Activated CD8-positive, alpha-beta T cell treated with anti-CD3 and anti-CD28 coated beads for 36 hours (primary cell): ENCODE data around the gene CA9. TPM values are rescaled to one million over a fixed set of nuclear protein-coding genes. Genes with fewer than 3 reads are reported as not detected.
"Not testable (repeated sequence)": the region's sequence is repeated elsewhere in the genome, so short reads cannot be mapped to it uniquely, and the experiment has no call there.

Experiments
- ATAC-seq: fragments of 200-7000 bp; cut with Tn5 transposase; one replicate; pipeline ENCODE4 v1.10.0; 2021; ENCODE audit warnings: mild to moderate bottlenecking, moderate library complexity
- CTCF ChIA-PET: fragments of 350-600 bp; sonication (Branson Sonifier 250); formaldehyde crosslinking; loops from one replicate; lab custom pipeline; 2021; ENCODE audit warnings: antibody characterized with exemption; lab: Charles Lee
- POLR2A ChIA-PET: fragments of 350-600 bp; sonication (Branson Sonifier 250); formaldehyde crosslinking; loops from one replicate; lab custom pipeline; 2021; ENCODE audit warnings: antibody characterized with exemption; lab: Charles Lee
- DNase-seq: peaks from one replicate; pipeline ENCODE4 v3.0.0-alpha.2; 2020
- H3K27ac Mint-ChIP-seq: one replicate; pipeline ENCODE4 v1.8.0; 2021; ENCODE audit warnings: mild to moderate bottlenecking, mixed read lengths
- H3K27me3 Mint-ChIP-seq: one replicate; pipeline ENCODE4 v1.8.0; 2021; ENCODE audit warnings: mixed read lengths
- H3K36me3 Mint-ChIP-seq: one replicate; pipeline ENCODE4 v1.8.0; 2021; ENCODE audit warnings: low read depth, mixed read lengths
- H3K4me1 Mint-ChIP-seq: one replicate; pipeline ENCODE4 v1.8.0; 2021; ENCODE audit warnings: low read depth, mixed read lengths
- H3K4me3 Mint-ChIP-seq: one replicate; pipeline ENCODE4 v1.8.0; 2021; ENCODE audit warnings: mild to moderate bottlenecking, moderate library complexity, mixed read lengths
- H3K9me3 Mint-ChIP-seq: one replicate; pipeline ENCODE4 v1.8.0; 2021; ENCODE audit warnings: mixed read lengths
- intact Hi-C: fragments of 100-400 bp; cut with micrococcal nuclease; formaldehyde crosslinking; loops from one replicate; pipeline ENCODE4 v1.10.0; 2022
- total RNA-seq, 2 experiments: library from RNA; stranded (reverse); gene quantifications; one replicate each; pipeline ENCODE4 v1.2.3, GENCODE V29; 2021
- TF ChIP-seq, protein P1 (sequence below): fragments of 200-600 bp; IDR thresholded peaks from one replicate; pipeline ENCODE4 v1.8.0; 2022; ENCODE audit warnings: antibody characterized with exemption, mild to moderate bottlenecking

Gene CA9
- total RNA-seq, 2 experiments from 2014 or later = 4.5 to 4.9 TPM

DNA sequence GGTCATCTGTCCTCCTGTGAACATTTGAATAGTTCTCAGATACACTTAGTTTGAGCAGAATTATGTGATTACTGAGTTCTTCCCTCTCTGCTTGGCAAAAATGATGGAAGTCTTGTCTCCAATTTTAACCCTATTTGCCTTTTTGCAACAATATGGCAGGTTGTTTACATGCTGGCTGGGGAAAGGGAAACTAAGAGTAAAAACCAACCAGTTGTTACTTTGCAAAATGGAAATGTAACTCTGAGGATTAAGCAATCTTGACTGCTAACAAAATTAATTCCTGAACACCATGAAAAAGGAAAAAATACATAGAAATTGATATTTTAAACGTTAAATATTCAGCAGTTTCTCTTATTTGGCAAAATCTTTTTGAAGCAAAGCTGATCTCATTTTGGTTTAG is 34.1 kb upstream of the CA9 start:
- Mint-ChIP-seq H3K27me3 (no peaks in the 10 kb centered on the region), H3K27ac (peak overlapping the region; percentile 96), H3K9me3 (peaks cover 6% of the 10 kb centered on the region), H3K4me1 (peaks cover 78% of the 10 kb centered on the region), H3K36me3 (peaks cover 32% of the 10 kb centered on the region), H3K4me3 (peak overlapping the region; percentile 48)
- intact Hi-C loops = no loop called here
- CTCF ChIA-PET = interaction anchor here (0.8 to 3.4 kb wide), 9 partner anchors 8 to 36 kb away, joined by 3 to 15 read pairs (median 5); partner anchors contain the start of genes ARHGEF39, CD72 and SIT1
- ATAC-seq = peak; percentile 31
- POLR2A ChIA-PET = interaction anchor here (1.0 to 1.8 kb wide), 4 partner anchors 8 to 20 kb away, joined by 4 to 5 read pairs (median 4); partner anchors contain the start of gene SIT1
- no peak for DNase-seq
- TF ChIP-seq, protein P1, sequence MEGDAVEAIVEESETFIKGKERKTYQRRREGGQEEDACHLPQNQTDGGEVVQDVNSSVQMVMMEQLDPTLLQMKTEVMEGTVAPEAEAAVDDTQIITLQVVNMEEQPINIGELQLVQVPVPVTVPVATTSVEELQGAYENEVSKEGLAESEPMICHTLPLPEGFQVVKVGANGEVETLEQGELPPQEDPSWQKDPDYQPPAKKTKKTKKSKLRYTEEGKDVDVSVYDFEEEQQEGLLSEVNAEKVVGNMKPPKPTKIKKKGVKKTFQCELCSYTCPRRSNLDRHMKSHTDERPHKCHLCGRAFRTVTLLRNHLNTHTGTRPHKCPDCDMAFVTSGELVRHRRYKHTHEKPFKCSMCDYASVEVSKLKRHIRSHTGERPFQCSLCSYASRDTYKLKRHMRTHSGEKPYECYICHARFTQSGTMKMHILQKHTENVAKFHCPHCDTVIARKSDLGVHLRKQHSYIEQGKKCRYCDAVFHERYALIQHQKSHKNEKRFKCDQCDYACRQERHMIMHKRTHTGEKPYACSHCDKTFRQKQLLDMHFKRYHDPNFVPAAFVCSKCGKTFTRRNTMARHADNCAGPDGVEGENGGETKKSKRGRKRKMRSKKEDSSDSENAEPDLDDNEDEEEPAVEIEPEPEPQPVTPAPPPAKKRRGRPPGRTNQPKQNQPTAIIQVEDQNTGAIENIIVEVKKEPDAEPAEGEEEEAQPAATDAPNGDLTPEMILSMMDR = no peak

DNA sequence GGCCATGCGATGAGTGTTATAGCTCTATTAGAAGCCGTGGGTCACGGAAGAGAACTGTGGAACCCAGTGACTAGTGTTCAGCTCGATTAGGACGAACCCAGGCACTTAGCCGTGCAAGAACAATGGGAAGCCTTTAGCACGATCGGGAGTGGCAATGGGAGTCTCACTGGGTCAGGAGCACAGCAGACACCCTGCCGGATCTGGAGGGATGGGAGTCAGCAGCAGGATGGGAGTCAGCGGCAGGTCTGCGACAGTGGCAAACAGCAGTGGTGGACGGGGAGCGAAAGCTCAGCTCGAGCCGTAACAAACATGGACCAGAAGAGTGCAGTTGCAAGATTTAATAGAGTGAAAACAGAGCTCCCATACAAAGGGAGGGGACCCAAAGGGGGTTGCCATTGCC is 33.3 kb upstream of the CA9 start:
- CTCF ChIA-PET = interaction anchor here (1.3 to 3.4 kb wide), 5 partner anchors 9 to 29 kb away, joined by 3 to 15 read pairs (median 13); partner anchors contain the start of genes ARHGEF39, CD72 and SIT1
- H3K27me3 Mint-ChIP-seq, H3K4me3 Mint-ChIP-seq, DNase-seq, intact Hi-C loops, POLR2A ChIA-PET, H3K9me3 Mint-ChIP-seq, ATAC-seq: not testable (repeated sequence)
- Mint-ChIP-seq H3K4me1 (peaks cover 72% of the 10 kb centered on the region), H3K36me3 (peaks cover 32% of the 10 kb centered on the region), H3K27ac (peak overlapping the region; percentile 75)

DNA sequence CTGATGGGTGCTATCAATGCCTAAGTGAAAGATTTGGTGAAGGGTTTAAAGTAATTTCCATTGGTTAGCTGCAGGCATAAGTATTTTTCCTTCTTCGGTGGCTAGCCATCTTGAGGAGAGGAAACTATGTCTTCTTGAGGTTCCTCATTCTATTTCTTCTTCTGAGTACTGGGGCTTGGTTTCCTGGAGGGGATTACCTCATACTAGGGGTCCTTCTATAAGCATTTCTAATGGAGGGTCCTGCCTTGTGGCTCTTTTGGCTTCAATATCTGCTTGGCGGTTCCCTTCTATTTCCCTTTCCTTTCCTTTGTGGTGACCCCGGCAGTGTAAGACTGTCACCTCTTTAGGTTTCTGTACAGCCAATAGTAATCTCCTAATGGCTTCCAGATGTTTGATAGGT is 32.2 kb upstream of the CA9 start:
- H3K27me3 Mint-ChIP-seq, H3K4me3 Mint-ChIP-seq, ATAC-seq, DNase-seq, H3K27ac Mint-ChIP-seq, intact Hi-C loops, H3K9me3 Mint-ChIP-seq, POLR2A ChIA-PET: not testable (repeated sequence)
- Mint-ChIP-seq H3K36me3 (peaks cover 36% of the 10 kb centered on the region), H3K4me1 (peaks cover 64% of the 10 kb centered on the region)
- CTCF ChIA-PET = interaction anchor here (2.8 kb wide), 1 partner anchor 30 kb away, joined by 15 read pairs; no protein-coding TSS in a partner anchor

DNA sequence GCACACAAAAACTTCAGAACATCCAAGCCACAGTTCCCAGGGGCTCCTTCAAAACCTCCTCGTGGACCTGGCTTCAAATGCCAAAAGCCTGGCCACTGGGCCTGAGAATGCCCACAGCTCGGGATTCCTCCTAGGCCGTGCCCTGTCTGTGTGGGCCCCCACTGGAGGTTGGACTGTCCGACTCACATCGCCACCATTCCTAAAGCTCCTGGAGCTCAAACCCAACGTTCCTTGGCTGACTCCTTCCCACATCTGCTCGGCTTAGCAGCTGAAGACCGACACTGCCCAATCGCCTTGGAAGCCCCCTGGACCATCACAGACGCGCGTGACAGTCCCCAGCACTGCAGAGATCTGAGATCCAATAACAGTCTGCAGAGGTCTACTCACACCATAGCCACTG is 30.7 kb upstream of the CA9 start:
- intact Hi-C loops = no loop called here
- no peak overlapping the region for H3K4me3 Mint-ChIP-seq

DNA sequence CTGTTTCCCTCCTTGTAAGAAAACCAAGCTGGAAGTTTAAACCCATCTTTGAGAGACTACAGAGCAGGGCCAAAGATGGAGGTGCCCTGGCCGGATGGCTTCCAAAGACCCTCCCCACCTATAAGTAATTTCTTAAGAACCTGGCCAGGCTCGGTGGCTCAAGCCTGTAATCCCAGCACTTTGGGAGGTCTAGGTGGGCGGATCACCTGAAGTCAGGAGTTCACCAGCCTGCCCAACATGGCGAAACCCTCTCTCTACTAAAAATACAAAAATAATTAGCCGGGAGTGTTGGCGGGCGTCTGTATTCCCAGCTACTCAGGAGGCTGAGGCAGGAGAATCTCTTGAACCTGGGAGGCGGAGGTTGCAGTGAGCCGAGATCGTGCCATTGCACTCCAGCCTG is 28.0 kb upstream of the CA9 start:
- H3K27me3 Mint-ChIP-seq, DNase-seq, ATAC-seq, intact Hi-C loops, H3K9me3 Mint-ChIP-seq: not testable (repeated sequence)
- Mint-ChIP-seq H3K36me3 (peaks cover 43% of the 10 kb centered on the region), H3K4me3 (peak overlapping the region; percentile 85), H3K4me1 (peaks cover 45% of the 10 kb centered on the region), H3K27ac (peak overlapping the region; percentile 79)
- CTCF ChIA-PET = interaction anchor here (1.1 to 7.7 kb wide), 13 partner anchors 9 to 85 kb away, joined by 3 to 98 read pairs (median 21); partner anchors contain the start of genes ARHGEF39, CCDC107, CD72 and CREB3
- POLR2A ChIA-PET = interaction anchor here (0.7 to 6.4 kb wide), 6 partner anchors 11 to 45 kb away, joined by 3 to 64 read pairs (median 6); partner anchors contain the start of genes CCDC107, CD72 and RMRP

More for the DNA sequence above, 30.7 kb upstream of the CA9 start:
- no peaks in the 10 kb centered on the region for H3K27me3 Mint-ChIP-seq
- H3K36me3 Mint-ChIP-seq = peaks cover 34% of the 10 kb centered on the region
- no peak for DNase-seq
- ChIA-PET CTCF (interaction anchor here (1.3 kb wide), 1 partner anchor 32 kb away, joined by 3 read pairs; no protein-coding TSS in a partner anchor), POLR2A (interaction anchor here (0.7 kb wide), 1 partner anchor 35 kb away, joined by 3 read pairs; no protein-coding TSS in a partner anchor)
- TF ChIP-seq, protein P1 = no peak
- ATAC-seq = no peak
- no peak overlapping the region for H3K27ac Mint-ChIP-seq
- peaks cover 58% of the 10 kb centered on the region for H3K4me1 Mint-ChIP-seq
- peaks cover 6% of the 10 kb centered on the region for H3K9me3 Mint-ChIP-seq

DNA sequence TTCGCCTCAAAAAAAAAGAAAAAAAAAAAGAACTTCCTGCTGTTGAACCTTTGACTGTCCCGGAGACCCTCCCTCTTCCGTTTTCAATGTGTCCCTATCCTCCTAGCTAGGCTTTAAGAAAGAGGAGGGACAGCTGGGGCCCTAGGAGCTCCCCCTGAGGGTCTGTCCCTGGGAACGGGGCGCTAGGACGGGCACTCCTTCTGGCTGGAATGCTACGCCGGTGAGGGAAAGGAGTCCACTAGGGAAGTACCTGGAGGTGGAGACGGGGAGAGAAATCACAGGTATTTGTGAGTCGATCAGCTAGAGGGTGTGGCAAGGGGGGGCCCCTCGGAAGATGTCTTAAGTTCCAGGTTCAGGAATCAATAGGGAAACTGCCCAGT is 27.6 kb upstream of the CA9 start:
- intact Hi-C loops = no loop called here
- H3K36me3 Mint-ChIP-seq = peaks cover 39% of the 10 kb centered on the region
- TF ChIP-seq, protein P1 = no peak
- no peak for DNase-seq
- no peaks in the 10 kb centered on the region for H3K9me3 Mint-ChIP-seq
- peak overlapping the region; percentile 85 for H3K4me3 Mint-ChIP-seq
- H3K4me1 Mint-ChIP-seq = peaks cover 44% of the 10 kb centered on the region
- CTCF ChIA-PET = interaction anchor here (0.6 to 7.7 kb wide), 13 partner anchors 10 to 102 kb away, joined by 3 to 98 read pairs (median 21); partner anchors contain the start of genes ARHGEF39, CCDC107, CD72 and CREB3
- H3K27ac Mint-ChIP-seq = peak overlapping the region; percentile 79
- ATAC-seq = no peak
- H3K27me3 Mint-ChIP-seq = no peaks in the 10 kb centered on the region
- POLR2A ChIA-PET = interaction anchor here (0.7 to 6.4 kb wide), 5 partner anchors 11 to 45 kb away, joined by 3 to 64 read pairs (median 8); partner anchors contain the start of genes CCDC107, CD72 and RMRP
